Esophagus (tissue), 2 donors: ENCODE results near the gene TDRKH. TPM values are rescaled to one million over a fixed set of nuclear protein-coding genes. Genes with fewer than 3 reads are reported as not detected.

Source experiments
- H3K27ac ChIP-seq, 2 donors: one replicate each; pipeline ENCODE4 v1.5.1; 2013; ENCODE audit warnings: low read depth in 2 of 2, mild to moderate bottlenecking in 2 of 2, inconsistent platforms in 1 of 2, low read length in 1 of 2, moderate library complexity in 1 of 2
- H3K27me3 ChIP-seq, 2 donors: one replicate each; pipeline ENCODE4 v1.6.1; 2013; ENCODE audit warnings: low read length in 2 of 2, control low read depth in 1 of 2, mild to moderate bottlenecking in 1 of 2; ENCODE audit not compliant: insufficient read depth in 2 of 2, control insufficient read depth in 1 of 2
- H3K36me3 ChIP-seq, 2 donors: one replicate each; pipeline ENCODE4 v1.6.1; 2013; ENCODE audit warnings: low read length in 1 of 2; ENCODE audit not compliant: control insufficient read depth in 2 of 2, insufficient read depth in 2 of 2
- H3K4me1 ChIP-seq, 2 donors: one replicate each; pipeline ENCODE4 v1.6.1; 2013; ENCODE audit warnings: low read length in 1 of 2; ENCODE audit not compliant: control insufficient read depth in 2 of 2, insufficient read depth in 2 of 2
- H3K4me3 ChIP-seq, 2 donors: one replicate each; pipeline ENCODE4 v1.5.1; 2013; ENCODE audit warnings: low read length in 2 of 2, mild to moderate bottlenecking in 2 of 2, low read depth in 1 of 2, moderate library complexity in 1 of 2
- H3K9me3 ChIP-seq, 2 donors: one replicate each; pipeline ENCODE4 v1.6.1; 2013; ENCODE audit warnings: mild to moderate bottlenecking in 2 of 2, low read depth in 1 of 2, low read length in 1 of 2, moderate library complexity in 1 of 2; ENCODE audit not compliant: control insufficient read depth in 2 of 2, insufficient read depth in 1 of 2
- WGBS, 2 donors: extraction: QIAGEN DNeasy Blood & Tissue Kit; methylation state at CpG; one replicate each; pipeline ENCODE4 v1.1.7; 2013; 5-methylcytosine and 5-hydroxymethylcytosine counted together
- polyA plus RNA-seq, 2 donors: library from polyadenylated mRNA; stranded (reverse); fragments of 200-250 nt; gene quantifications; one replicate each; pipeline ENCODE4 v1.2.3, GENCODE V29; 2013
- donor health status: healthy with polysubstance abuse.
- donor health status: Bipolar disorder and iron deficiency.

TDRKH gene
- polyA plus RNA-seq, 2 donors: 1.1 to 1.5 TPM

DNA sequence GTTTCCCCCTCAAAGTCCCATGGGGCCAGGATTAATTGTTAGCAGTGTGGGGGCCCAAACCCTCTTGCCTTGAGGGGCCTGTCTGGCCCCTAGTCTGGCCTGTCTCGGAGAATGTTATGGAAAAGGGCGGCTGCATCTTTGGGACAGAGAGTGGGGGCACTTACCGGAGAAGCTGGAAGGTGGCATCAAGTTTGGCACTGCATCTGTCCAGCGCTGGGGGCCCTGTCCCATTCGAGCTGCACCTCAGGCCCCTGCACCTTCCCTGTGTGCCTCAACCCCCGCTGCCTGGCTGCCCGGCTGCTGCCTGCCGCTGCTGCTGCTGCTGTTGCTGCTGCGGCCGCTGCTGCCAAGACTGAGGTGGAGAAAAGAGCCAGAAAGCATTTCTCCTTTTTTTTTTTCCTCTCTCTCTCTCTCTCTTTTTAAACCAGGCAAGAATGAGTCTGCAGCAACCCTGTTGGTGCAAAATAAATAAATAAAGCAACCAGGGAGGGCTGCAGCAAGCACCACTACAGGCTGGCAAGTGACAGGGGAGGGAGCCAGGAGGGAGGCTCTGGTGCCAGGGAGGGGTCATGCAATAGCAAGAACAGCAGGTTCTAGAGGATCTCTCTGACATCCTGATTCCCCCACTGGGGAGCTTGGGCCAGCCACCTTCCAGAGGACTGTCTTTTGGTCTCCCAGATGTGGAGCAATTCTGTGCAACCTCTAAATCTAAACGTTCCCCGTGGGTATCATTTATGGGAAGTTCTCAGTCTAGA is 14.9 kb upstream of the TDRKH start, which contains the start of gene LINGO4:
Gene LINGO4, minus strand, starts transcription at position 354 of the 755 bp plus-strand sequence. CDS start 2,715 bp downstream, outside the sequence.
- H3K4me3 ChIP-seq: no peak within 1 kb of the TSS
- no peak within 1 kb of the TSS for H3K27ac ChIP-seq
- H3K4me1 ChIP-seq: peaks cover 0 to 4% of the 10 kb centered on the region in 2 donors
- H3K27me3 ChIP-seq: no peaks in the 10 kb centered on the region
- H3K9me3 ChIP-seq: no peaks in the 10 kb centered on the region
- WGBS, 2 donors: 54 to 61% methylated on average over 12 of the region's 12 CpGs
- H3K36me3 ChIP-seq: no peaks in the 10 kb centered on the region

DNA sequence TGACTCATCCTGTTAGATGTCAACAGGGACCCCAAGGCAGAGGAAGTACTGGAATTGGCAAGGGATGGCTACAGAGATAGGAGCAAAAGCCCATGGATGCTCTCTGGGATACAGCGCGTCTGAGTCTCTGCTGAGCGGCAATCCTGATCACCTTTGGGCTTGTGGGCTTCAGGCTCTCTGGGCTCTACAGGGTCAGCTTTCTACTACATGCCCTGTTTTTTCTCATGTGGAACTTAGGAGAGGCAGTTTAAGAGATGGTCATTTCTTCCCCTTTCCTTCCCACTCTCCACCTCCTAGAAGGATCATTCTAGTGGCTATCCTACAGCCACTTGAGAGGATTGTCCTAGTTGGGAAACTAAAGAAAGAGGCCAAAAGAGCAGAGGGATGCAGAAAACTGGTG is 13.6 kb upstream of the TDRKH start:
- no peaks in the 10 kb centered on the region for H3K27me3 ChIP-seq
- no peaks in the 10 kb centered on the region for H3K9me3 ChIP-seq
- H3K4me1 ChIP-seq: peaks cover 0 to 4% of the 10 kb centered on the region in 2 donors
- no peaks in the 10 kb centered on the region for H3K36me3 ChIP-seq
- H3K4me3 ChIP-seq: no peak overlapping the region
- WGBS, 2 donors: 86 to 92% methylated on average over 3 of the region's 3 CpGs
- H3K27ac ChIP-seq: no peak overlapping the region

DNA sequence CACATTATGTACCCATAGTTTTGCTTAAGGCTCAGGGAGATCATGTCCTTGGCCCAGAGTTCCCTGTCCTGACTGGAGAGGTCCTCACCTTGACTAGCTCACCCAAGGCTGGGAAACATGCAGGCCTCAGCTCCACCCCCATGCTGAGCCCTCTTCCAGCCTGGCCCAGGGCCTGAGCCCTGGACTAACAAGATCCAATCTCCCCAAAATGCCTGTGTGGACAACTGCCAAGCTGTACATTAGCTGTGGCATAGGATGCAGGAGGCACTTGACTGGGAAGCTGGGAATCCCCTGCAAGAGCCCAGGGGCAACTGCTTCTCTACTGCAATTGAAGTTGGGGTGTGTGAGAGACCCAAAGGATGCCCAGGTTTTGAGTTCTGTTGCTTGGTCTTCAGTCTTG is 12.9 kb upstream of the TDRKH start:
- Histone ChIP-seq H3K4me3 (no peak overlapping the region), H3K27me3 (no peaks in the 10 kb centered on the region), H3K9me3 (no peaks in the 10 kb centered on the region), H3K4me1 (peaks cover 0 to 4% of the 10 kb centered on the region in 2 donors), H3K27ac (no peak overlapping the region), H3K36me3 (no peaks in the 10 kb centered on the region)

DNA sequence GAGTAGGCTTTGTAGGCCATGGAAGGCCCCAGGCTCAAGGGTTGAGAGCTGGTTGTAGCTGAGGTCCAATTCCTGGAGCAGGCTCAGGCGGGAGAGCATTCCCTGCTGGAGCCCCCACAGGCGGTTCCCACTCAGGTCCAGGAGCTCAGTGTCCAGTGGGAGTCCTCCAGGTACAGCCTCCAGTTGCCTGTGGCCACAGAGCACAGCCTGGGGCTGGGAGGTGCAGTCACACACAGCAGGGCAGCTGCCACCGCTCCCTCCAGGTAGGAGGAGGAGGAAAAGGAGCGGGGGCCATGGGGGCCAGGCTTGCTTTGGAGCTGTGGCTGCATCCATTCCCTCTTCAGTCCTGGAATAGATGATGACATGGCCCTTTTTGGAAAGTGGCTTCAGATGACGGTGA is 12.1 kb upstream of the TDRKH start:
- H3K27ac ChIP-seq: no peak overlapping the region
- no peaks in the 10 kb centered on the region for H3K27me3 ChIP-seq

GRCh38 chr1:151801846-151802245 is 11.5 kb upstream of the TDRKH start:
- no peaks in the 10 kb centered on the region for H3K9me3 ChIP-seq
- H3K4me1 ChIP-seq: peaks cover 0 to 4% of the 10 kb centered on the region in 2 donors
- H3K27me3 ChIP-seq: no peaks in the 10 kb centered on the region
- 84 to 85% methylated on average over 7 of the region's 7 CpGs for WGBS, 2 donors
- no peak overlapping the region for H3K4me3 ChIP-seq
- no peak overlapping the region for H3K27ac ChIP-seq
- no peaks in the 10 kb centered on the region for H3K36me3 ChIP-seq

More for the DNA sequence above, 12.1 kb upstream of the TDRKH start:
- no peaks in the 10 kb centered on the region for H3K36me3 ChIP-seq
- no peak overlapping the region for H3K4me3 ChIP-seq
- no peaks in the 10 kb centered on the region for H3K9me3 ChIP-seq
- H3K4me1 ChIP-seq: peaks cover 0 to 4% of the 10 kb centered on the region in 2 donors
- WGBS, 2 donors: 93 to 99% methylated on average over 5 of the region's 5 CpGs

DNA sequence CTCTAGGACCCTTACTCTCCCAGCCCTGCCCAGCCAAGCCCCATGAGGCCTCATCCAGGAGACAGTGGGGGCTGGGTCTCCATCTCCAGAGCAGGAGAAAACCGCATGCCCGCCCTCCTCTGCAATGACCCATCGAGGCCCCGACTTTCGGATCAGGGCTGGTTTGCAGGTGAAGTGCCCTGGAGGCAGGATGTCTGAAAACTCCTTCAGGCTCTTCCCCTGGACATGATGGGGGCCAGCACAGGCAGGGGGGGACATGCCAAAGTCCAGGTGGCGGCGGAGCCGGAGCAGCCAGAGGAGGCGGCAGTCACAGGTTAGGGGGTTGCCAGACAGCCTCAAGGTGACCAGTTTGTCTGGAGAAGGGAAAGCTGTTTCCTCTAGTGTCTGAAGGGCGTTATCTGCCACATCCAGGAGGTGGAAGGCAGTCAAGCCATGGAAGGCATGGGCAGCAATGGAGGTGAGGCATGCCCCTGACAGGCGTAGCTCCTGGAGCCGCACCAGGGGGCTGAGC is 11.1 kb upstream of the TDRKH start:
- Histone ChIP-seq H3K36me3 (no peaks in the 10 kb centered on the region), H3K27me3 (no peaks in the 10 kb centered on the region)
- 91 to 95% methylated on average over 12 of the region's 12 CpGs for WGBS, 2 donors

GRCh38 chr1:151800830-151801229 is 10.5 kb upstream of the TDRKH start:
- no peak overlapping the region for H3K4me3 ChIP-seq
- H3K36me3 ChIP-seq: no peaks in the 10 kb centered on the region
- 58 to 70% methylated on average over 8 of the region's 8 CpGs for WGBS, 2 donors
- peaks cover 0 to 4% of the 10 kb centered on the region in 2 donors for H3K4me1 ChIP-seq
- H3K9me3 ChIP-seq: no peaks in the 10 kb centered on the region
- no peak overlapping the region for H3K27ac ChIP-seq
- H3K27me3 ChIP-seq: no peaks in the 10 kb centered on the region

More for the DNA sequence above, 11.1 kb upstream of the TDRKH start:
- Histone ChIP-seq H3K4me3 (no peak overlapping the region), H3K4me1 (peaks cover 0 to 4% of the 10 kb centered on the region in 2 donors), H3K9me3 (no peaks in the 10 kb centered on the region), H3K27ac (no peak overlapping the region)

DNA sequence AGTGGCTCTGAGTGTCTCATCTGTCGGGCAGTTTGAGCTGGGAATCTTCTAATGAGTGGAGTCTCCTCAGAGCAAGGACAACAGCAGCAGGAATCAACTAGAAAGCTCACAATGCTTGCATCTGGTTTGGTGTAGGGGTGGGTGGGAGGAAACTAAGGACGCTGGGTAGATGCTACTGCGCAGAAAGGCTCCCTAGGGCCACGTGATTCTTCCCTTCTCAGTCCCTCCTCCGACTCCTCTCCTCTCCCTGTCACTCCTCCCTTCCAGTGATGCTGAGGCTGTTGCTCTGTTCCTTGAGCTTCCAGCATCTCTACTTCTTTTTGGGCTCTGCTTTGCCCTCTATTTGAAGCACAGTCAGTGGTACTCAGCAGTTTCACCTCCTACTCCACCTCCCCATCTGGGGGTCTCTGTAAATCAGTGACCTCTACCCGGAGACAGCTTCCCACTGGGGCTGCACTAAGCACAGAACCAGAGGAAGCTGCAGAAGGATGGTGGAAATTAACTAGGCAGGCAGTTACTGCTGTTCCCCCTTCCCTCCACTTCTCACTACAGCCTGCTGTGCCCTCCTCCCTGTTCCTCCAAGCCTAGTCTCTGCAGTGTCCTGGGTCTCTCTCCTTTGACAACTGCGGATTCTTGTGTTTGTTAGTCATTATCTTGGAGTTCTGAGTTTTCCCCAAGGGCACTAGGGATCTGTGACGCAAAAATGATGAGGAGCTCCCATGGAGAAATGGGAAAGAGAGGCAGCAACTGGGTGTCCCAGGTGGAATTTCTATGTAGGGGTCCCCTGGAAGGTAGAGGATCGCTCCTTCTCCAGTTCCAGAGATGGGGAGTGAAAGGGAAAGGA is 9.1 kb upstream of the TDRKH start:
- peaks cover 0 to 4% of the 10 kb centered on the region in 2 donors for H3K4me1 ChIP-seq
- H3K27ac ChIP-seq: no peak overlapping the region
- H3K36me3 ChIP-seq: no peaks in the 10 kb centered on the region
- no peak overlapping the region for H3K4me3 ChIP-seq
- no peaks in the 10 kb centered on the region for H3K9me3 ChIP-seq
- no peaks in the 10 kb centered on the region for H3K27me3 ChIP-seq
- WGBS, 2 donors: 53 to 65% methylated on average over 9 of the region's 9 CpGs

GRCh38 chr1:151798571-151798970 is 8.3 kb upstream of the TDRKH start:
- no peak overlapping the region for H3K4me3 ChIP-seq
- no peak overlapping the region for H3K27ac ChIP-seq
- no peaks in the 10 kb centered on the region for H3K27me3 ChIP-seq
- no peaks in the 10 kb centered on the region for H3K36me3 ChIP-seq
- 87 to 88% methylated on average over 5 of the region's 5 CpGs for WGBS, 2 donors
- H3K4me1 ChIP-seq: peaks cover 0 to 4% of the 10 kb centered on the region in 2 donors
- no peaks in the 10 kb centered on the region for H3K9me3 ChIP-seq
